ENCODE data around the gene MAGEA9.
"Not testable (repeated sequence)": the region's sequence is repeated elsewhere in the genome, so short reads cannot be mapped to it uniquely, and the experiment has no call there.

The MAGEA9 gene

GRCh38 chrX:149781727-149782126, at the start of gene MAGEA9:
Gene MAGEA9, plus strand, starts transcription at chrX:149781930. Its CDS starts 4,281 bp downstream, at chrX:149786211.
- DNase-seq = not testable (repeated sequence)

- DNase-seq = not testable (repeated sequence)
Measured at GRCh38 chrX:149742269-149742668, 39.5 kb upstream of the MAGEA9 start.

GRCh38 chrX:149746390-149747007, 35.2 kb upstream of the MAGEA9 start:
- DNase-seq = not testable (repeated sequence)

- DNase-seq = no peak
Measured at GRCh38 chrX:149757206-149758067, 24.3 kb upstream of the MAGEA9 start.

GRCh38 chrX:149758068-149758714, 23.5 kb upstream of the MAGEA9 start:
- DNase-seq = no peak

- DNase-seq = not testable (repeated sequence)
Measured at GRCh38 chrX:149758715-149759078, 23.0 kb upstream of the MAGEA9 start.

- DNase-seq = no peak
Measured at GRCh38 chrX:149759824-149760223, 21.9 kb upstream of the MAGEA9 start.

- DNase-seq = no peak
Measured at GRCh38 chrX:149760965-149761364, 20.8 kb upstream of the MAGEA9 start.

GRCh38 chrX:149761858-149762674, 19.7 kb upstream of the MAGEA9 start:
- DNase-seq = not testable (repeated sequence)

GRCh38 chrX:149762696-149763614, 18.8 kb upstream of the MAGEA9 start:
- DNase-seq = no peak

GRCh38 chrX:149770344-149770743, 11.4 kb upstream of the MAGEA9 start:
- not testable (repeated sequence) for DNase-seq

- DNase-seq = not testable (repeated sequence)
Measured at GRCh38 chrX:149773026-149773425, 8.7 kb upstream of the MAGEA9 start.

GRCh38 chrX:149773768-149774167, 8.0 kb upstream of the MAGEA9 start, which contains the start of gene HSFX1:
Gene HSFX1, plus strand, starts transcription at chrX:149774068. Its CDS starts 614 bp downstream, at chrX:149774682.
- DNase-seq = not testable (repeated sequence)

GRCh38 chrX:149777999-149778398, 3.7 kb upstream of the MAGEA9 start:
- not testable (repeated sequence) for DNase-seq

- not testable (repeated sequence) for DNase-seq
Measured at GRCh38 chrX:149795531-149795930, 13.8 kb downstream of the MAGEA9 start.

- no peak for DNase-seq
Measured at GRCh38 chrX:149799095-149799714, 17.5 kb downstream of the MAGEA9 start.

- DNase-seq = no peak
Measured at GRCh38 chrX:149799938-149800337, 18.2 kb downstream of the MAGEA9 start.

GRCh38 chrX:149803458-149804062, 21.8 kb downstream of the MAGEA9 start:
- no peak for DNase-seq

- no peak for DNase-seq
Measured at GRCh38 chrX:149804102-149804501, 22.4 kb downstream of the MAGEA9 start.

GRCh38 chrX:149807747-149808458, 26.2 kb downstream of the MAGEA9 start:
- DNase-seq = no peak

Measured in HCEC 1CT (cell line).